Measurements from ENCODE around the gene RBM20. TPM values are rescaled to one million over a fixed set of nuclear protein-coding genes. Genes with fewer than 3 reads are reported as not detected.

The RBM20 gene
- polyA plus RNA-seq, 4 donors, result under 0.01 to 0.52 (median 0.36) TPM; not detected in 1

DNA sequence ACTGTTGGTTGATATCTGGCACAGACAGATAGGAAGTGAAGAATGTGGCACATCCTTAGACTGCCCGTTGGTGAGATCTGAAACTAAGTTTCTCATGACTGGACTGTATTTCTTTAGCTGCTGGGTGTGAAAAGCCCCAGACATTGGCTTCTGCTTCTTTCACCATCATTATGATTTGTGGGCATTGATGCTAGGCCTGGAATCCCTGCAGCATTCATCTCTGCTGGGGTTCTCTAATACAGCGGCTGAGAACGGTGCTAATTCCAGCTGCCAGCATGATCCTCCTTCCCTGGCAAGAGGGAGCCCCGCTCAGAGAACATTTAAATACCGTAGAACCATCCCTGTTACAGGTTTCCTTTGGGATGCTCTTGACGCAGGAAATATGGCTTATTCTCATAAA, 26.2 kb downstream of the RBM20 start:
- Histone ChIP-seq H3K9me3 (ENCODE audit: control insufficient read depth in 2 of 2, insufficient read depth in 1 of 2, low read depth in 1 of 2, low read length in 1 of 2) (no peaks in the 10 kb centered on the region), H3K27ac (ENCODE audit: low read depth in 1 of 3, low read length in 2 of 3) (no peak overlapping the region), H3K4me3 (ENCODE audit: low read depth in 1 of 3, low read length in 3 of 3) (no peak overlapping the region), H3K27me3 (ENCODE audit: control insufficient read depth in 3 of 3, insufficient read depth in 3 of 3, low read length in 3 of 3) (peaks cover 0 to 35% (median 0%) of the 10 kb centered on the region in 3 donors), H3K36me3 (ENCODE audit: control insufficient read depth in 3 of 3, insufficient read depth in 2 of 3, low read depth in 1 of 3, low read length in 3 of 3) (no peaks in the 10 kb centered on the region), H3K4me1 (ENCODE audit: control insufficient read depth in 3 of 3, insufficient read depth in 2 of 3, low read depth in 1 of 3, low read length in 2 of 3) (peaks cover 0 to 3% (median 0%) of the 10 kb centered on the region in 3 donors)
- FAIRE-seq, result no peak
- DNase-seq, result no peak
- 82 to 86% (median 83%) methylated on average over 6 of the region's 6 CpGs for WGBS, 3 donors

DNA sequence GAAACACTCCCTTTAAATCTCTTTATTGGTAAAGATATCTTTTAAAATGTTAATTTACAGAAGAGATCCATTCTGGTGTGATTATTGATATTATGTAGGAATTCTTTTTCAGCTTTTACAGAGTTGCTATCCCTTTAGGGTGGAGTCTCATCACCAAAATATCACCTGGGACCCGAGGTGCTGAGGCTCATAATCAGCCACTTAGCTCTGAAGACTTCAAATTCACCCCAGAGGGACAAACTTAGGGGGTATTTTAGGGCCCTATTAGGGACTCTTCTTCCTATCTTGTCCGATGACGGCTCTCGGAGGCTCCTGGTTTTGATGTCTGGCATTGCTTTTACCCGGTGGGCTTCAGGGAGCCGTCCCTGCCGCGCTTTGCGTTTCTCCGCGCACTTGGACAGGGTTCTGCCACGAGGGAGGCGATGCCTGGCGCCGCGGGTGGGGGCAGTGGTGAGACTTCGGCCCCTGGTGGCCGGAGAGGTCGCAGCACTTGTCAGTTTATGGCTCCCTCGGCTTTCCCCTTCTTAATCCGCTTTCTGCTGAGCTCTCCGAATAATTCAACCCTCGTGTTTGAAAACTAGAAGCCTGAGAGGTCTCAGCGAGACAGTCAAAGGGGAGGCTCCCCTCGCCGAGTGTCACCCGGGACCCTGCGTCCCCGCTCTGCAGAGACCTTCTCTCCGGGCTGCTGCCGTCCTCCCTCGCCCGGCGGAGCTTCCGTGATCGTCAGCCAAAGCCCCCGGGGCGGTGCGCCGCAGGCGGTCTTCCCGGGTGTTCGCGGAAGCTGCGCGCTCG, 27.8 kb downstream of the RBM20 start:
- H3K4me3 ChIP-seq (ENCODE audit: low read depth in 1 of 3, low read length in 3 of 3), result peak overlapping the region; percentile 59 to 65 (median 64)
- H3K9me3 ChIP-seq (ENCODE audit: control insufficient read depth in 2 of 2, insufficient read depth in 1 of 2, low read depth in 1 of 2, low read length in 1 of 2), result no peaks in the 10 kb centered on the region
- peak; percentile 64 for FAIRE-seq
- peak; percentile 57 to 68 for DNase-seq
- WGBS, 3 donors, result 0 to 2% (median 1%) methylated on average over 47 of the region's 47 CpGs
- peak overlapping the region in 1 of 3 donors; percentile 93 for H3K27ac ChIP-seq (ENCODE audit: low read depth in 1 of 3, low read length in 2 of 3)
- H3K4me1 ChIP-seq (ENCODE audit: control insufficient read depth in 3 of 3, insufficient read depth in 2 of 3, low read depth in 1 of 3, low read length in 2 of 3), result peaks cover 0 to 3% (median 0%) of the 10 kb centered on the region in 3 donors
- H3K27me3 ChIP-seq (ENCODE audit: control insufficient read depth in 3 of 3, insufficient read depth in 3 of 3, low read length in 3 of 3), result peaks cover 0 to 32% (median 0%) of the 10 kb centered on the region in 3 donors
- H3K36me3 ChIP-seq (ENCODE audit: control insufficient read depth in 3 of 3, insufficient read depth in 2 of 3, low read depth in 1 of 3, low read length in 3 of 3), result no peaks in the 10 kb centered on the region

- Histone ChIP-seq H3K27me3 (ENCODE audit: control insufficient read depth in 3 of 3, insufficient read depth in 3 of 3, low read length in 3 of 3) (peaks cover 0 to 26% (median 0%) of the 10 kb centered on the region in 3 donors), H3K4me3 (ENCODE audit: low read depth in 1 of 3, low read length in 3 of 3) (peak overlapping the region; percentile 59 to 65 (median 64)), H3K4me1 (ENCODE audit: control insufficient read depth in 3 of 3, insufficient read depth in 2 of 3, low read depth in 1 of 3, low read length in 2 of 3) (peaks cover 0 to 3% (median 0%) of the 10 kb centered on the region in 3 donors), H3K36me3 (ENCODE audit: control insufficient read depth in 3 of 3, insufficient read depth in 2 of 3, low read depth in 1 of 3, low read length in 3 of 3) (no peaks in the 10 kb centered on the region), H3K27ac (ENCODE audit: low read depth in 1 of 3, low read length in 2 of 3) (peak overlapping the region in 1 of 3 donors; percentile 93), H3K9me3 (ENCODE audit: control insufficient read depth in 2 of 2, insufficient read depth in 1 of 2, low read depth in 1 of 2, low read length in 1 of 2) (no peaks in the 10 kb centered on the region)
- 4 to 5% (median 4%) methylated on average over 12 of the region's 12 CpGs for WGBS, 3 donors
- DNase-seq, result no peak
- no peak for FAIRE-seq
Observed at GRCh38 chr10:110672580-110672919, 28.4 kb downstream of the RBM20 start.

- no peaks in the 10 kb centered on the region for H3K9me3 ChIP-seq (ENCODE audit: control insufficient read depth in 2 of 2, insufficient read depth in 1 of 2, low read depth in 1 of 2, low read length in 1 of 2)
- H3K36me3 ChIP-seq (ENCODE audit: control insufficient read depth in 3 of 3, insufficient read depth in 2 of 3, low read depth in 1 of 3, low read length in 3 of 3), result no peaks in the 10 kb centered on the region
- peaks cover 0 to 3% (median 0%) of the 10 kb centered on the region in 3 donors for H3K4me1 ChIP-seq (ENCODE audit: control insufficient read depth in 3 of 3, insufficient read depth in 2 of 3, low read depth in 1 of 3, low read length in 2 of 3)
- no peak overlapping the region for H3K27ac ChIP-seq (ENCODE audit: low read depth in 1 of 3, low read length in 2 of 3)
- FAIRE-seq (no peak), DNase-seq (no peak)
- H3K27me3 ChIP-seq (ENCODE audit: control insufficient read depth in 3 of 3, insufficient read depth in 3 of 3, low read length in 3 of 3), result peaks cover 0 to 15% (median 0%) of the 10 kb centered on the region in 3 donors
- WGBS, 3 donors, result 62 to 65% (median 64%) methylated on average over 6 of the region's 6 CpGs
- no peak overlapping the region for H3K4me3 ChIP-seq (ENCODE audit: low read depth in 1 of 3, low read length in 3 of 3)
Observed at GRCh38 chr10:110676016-110676415, 31.9 kb downstream of the RBM20 start.

DNA sequence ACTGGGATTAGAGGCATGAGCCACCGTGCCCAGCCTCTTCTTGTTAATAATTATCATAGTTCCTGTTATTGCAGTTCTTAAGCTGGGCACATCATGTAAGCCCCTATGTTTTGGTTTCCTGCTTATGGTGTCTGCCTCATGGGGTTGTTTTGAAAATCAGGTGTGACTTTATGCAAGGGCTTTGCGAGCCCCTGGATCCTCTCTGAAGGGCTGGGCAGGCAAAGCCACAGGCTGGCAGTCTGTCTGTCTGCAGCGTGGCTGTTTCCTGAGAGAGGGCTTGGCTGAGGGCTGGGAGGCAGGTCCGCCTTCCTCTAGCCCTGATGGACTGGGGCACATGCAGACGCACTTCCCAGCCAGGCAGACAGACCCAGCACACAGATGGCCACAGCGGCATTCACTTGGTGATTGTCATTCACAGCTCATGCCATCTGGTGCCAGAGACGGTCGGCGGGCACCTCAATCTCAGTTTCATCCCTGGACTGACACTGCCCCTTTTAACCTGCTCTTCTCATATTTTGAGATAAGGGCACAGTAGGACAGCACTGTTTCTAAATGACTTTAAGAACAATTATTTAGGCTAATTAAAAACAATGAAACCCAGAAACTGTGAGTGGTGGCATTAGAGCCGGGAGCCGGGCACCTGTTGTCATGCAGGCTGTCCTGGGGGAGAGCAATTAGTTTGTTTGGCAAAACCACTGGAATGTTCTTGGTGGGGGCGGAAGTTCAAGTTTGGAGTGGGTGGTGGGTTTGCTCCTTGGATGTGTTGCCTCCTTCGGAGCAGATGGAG, 35.5 kb downstream of the RBM20 start:
- H3K27ac ChIP-seq (ENCODE audit: low read depth in 1 of 3, low read length in 2 of 3), result no peak overlapping the region
- DNase-seq (no peak), FAIRE-seq (no peak)
- H3K36me3 ChIP-seq (ENCODE audit: control insufficient read depth in 3 of 3, insufficient read depth in 2 of 3, low read depth in 1 of 3, low read length in 3 of 3), result no peaks in the 10 kb centered on the region
- H3K9me3 ChIP-seq (ENCODE audit: control insufficient read depth in 2 of 2, insufficient read depth in 1 of 2, low read depth in 1 of 2, low read length in 1 of 2), result no peaks in the 10 kb centered on the region
- WGBS, 3 donors, result 75 to 83% (median 77%) methylated on average over 13 of the region's 13 CpGs
- H3K27me3 ChIP-seq (ENCODE audit: control insufficient read depth in 3 of 3, insufficient read depth in 3 of 3, low read length in 3 of 3), result peaks cover 0 to 4% (median 0%) of the 10 kb centered on the region in 3 donors
- H3K4me3 ChIP-seq (ENCODE audit: low read depth in 1 of 3, low read length in 3 of 3), result no peak overlapping the region
- no peaks in the 10 kb centered on the region for H3K4me1 ChIP-seq (ENCODE audit: control insufficient read depth in 3 of 3, insufficient read depth in 2 of 3, low read depth in 1 of 3, low read length in 2 of 3)

GRCh38 chr10:110680273-110681020, 36.3 kb downstream of the RBM20 start:
- no peaks in the 10 kb centered on the region for H3K9me3 ChIP-seq (ENCODE audit: control insufficient read depth in 2 of 2, insufficient read depth in 1 of 2, low read depth in 1 of 2, low read length in 1 of 2)
- no peak for FAIRE-seq
- H3K4me1 ChIP-seq (ENCODE audit: control insufficient read depth in 3 of 3, insufficient read depth in 2 of 3, low read depth in 1 of 3, low read length in 2 of 3), result no peaks in the 10 kb centered on the region
- DNase-seq, result no peak
- H3K36me3 ChIP-seq (ENCODE audit: control insufficient read depth in 3 of 3, insufficient read depth in 2 of 3, low read depth in 1 of 3, low read length in 3 of 3), result no peaks in the 10 kb centered on the region
- no peak overlapping the region for H3K27ac ChIP-seq (ENCODE audit: low read depth in 1 of 3, low read length in 2 of 3)
- H3K4me3 ChIP-seq (ENCODE audit: low read depth in 1 of 3, low read length in 3 of 3), result no peak overlapping the region
- WGBS, 3 donors, result 59 to 76% (median 75%) methylated on average over 18 of the region's 18 CpGs
- peaks cover 0 to 9% (median 0%) of the 10 kb centered on the region in 3 donors for H3K27me3 ChIP-seq (ENCODE audit: control insufficient read depth in 3 of 3, insufficient read depth in 3 of 3, low read length in 3 of 3)

DNA sequence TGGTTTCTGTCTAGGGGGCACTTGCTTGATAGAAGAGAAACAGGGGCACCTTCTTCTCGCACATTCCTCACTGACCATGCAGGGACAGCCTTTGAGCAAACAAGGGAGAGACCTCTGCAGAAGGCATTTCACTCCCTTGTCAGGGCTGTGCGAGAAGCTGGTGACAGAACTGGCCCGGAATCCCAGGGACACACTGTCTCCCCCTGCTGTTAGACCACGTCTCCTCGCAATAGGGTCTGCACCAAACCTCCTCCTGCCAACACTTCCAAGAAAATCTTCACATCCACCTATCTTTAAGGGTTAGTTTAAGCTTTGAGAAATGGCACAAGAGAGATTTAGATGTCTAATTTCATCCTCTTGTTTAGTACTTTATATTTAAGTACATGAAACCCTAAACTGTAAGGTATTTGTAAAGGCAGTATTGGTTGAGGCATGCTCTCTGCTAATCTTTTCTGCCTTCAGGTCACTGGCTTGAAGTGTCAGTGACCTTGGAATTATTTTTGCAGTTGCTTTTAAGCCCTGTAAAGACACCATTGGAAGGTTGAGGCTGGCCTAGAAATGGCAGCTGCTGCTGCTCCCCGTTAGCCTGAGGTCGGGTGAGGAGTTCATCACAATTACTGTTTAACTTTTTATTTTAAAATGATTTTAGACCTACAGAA, 37.0 kb downstream of the RBM20 start:
- no peak for FAIRE-seq
- WGBS, 3 donors, result 41 to 50% (median 47%) methylated on average over 7 of the region's 7 CpGs
- peak; percentile 26 to 45 for DNase-seq

More for the DNA sequence above, 37.0 kb downstream of the RBM20 start:
- no peaks in the 10 kb centered on the region for H3K36me3 ChIP-seq (ENCODE audit: control insufficient read depth in 3 of 3, insufficient read depth in 2 of 3, low read depth in 1 of 3, low read length in 3 of 3)
- H3K4me3 ChIP-seq (ENCODE audit: low read depth in 1 of 3, low read length in 3 of 3), result no peak overlapping the region
- no peaks in the 10 kb centered on the region for H3K4me1 ChIP-seq (ENCODE audit: control insufficient read depth in 3 of 3, insufficient read depth in 2 of 3, low read depth in 1 of 3, low read length in 2 of 3)
- H3K9me3 ChIP-seq (ENCODE audit: control insufficient read depth in 2 of 2, insufficient read depth in 1 of 2, low read depth in 1 of 2, low read length in 1 of 2), result no peaks in the 10 kb centered on the region
- no peak overlapping the region for H3K27ac ChIP-seq (ENCODE audit: low read depth in 1 of 3, low read length in 2 of 3)
- H3K27me3 ChIP-seq (ENCODE audit: control insufficient read depth in 3 of 3, insufficient read depth in 3 of 3, low read length in 3 of 3), result peaks cover 0 to 13% (median under 1%) of the 10 kb centered on the region in 3 donors
